Naive B cell (primary cell): ENCODE data around the gene UMOD. TPM values are rescaled to one million over a fixed set of nuclear protein-coding genes. Genes with fewer than 3 reads are reported as not detected.

ENCODE experiments used
- ATAC-seq, 2 donors: fragments of 150-1000 bp; cut with Tn5 transposase; 2 replicates each; pipeline ENCODE4 v1.10.0; 2021; ENCODE audit warnings: low read depth in 2 of 2, mild to moderate bottlenecking in 2 of 2, moderate library complexity in 2 of 2
- DNase-seq: peaks from one replicate; pipeline ENCODE4 v3.0.0; 2022
- H3K27ac Mint-ChIP-seq, 6 donors: one replicate each; pipeline ENCODE4 v1.8.0; 2020 to 2022; ENCODE audit warnings: mild to moderate bottlenecking in 6 of 6, mixed read lengths in 6 of 6, moderate library complexity in 5 of 6, inconsistent platforms in 2 of 6
- H3K27me3 Mint-ChIP-seq, 3 donors: one replicate each; pipeline ENCODE4 v1.8.0; 2021 to 2022; ENCODE audit warnings: mixed read lengths in 3 of 3, mild to moderate bottlenecking in 1 of 3
- H3K36me3 Mint-ChIP-seq, 2 donors: one replicate each; pipeline ENCODE4 v1.8.0; 2020 to 2022; ENCODE audit warnings: mixed read lengths in 2 of 2, inconsistent platforms in 1 of 2, mild to moderate bottlenecking in 1 of 2
- H3K4me1 Mint-ChIP-seq, 3 donors: one replicate each; pipeline ENCODE4 v1.8.0; 2020 to 2022; ENCODE audit warnings: mixed read lengths in 3 of 3, inconsistent platforms in 1 of 3, mild to moderate bottlenecking in 1 of 3, moderate library complexity in 1 of 3
- H3K4me3 Mint-ChIP-seq, 8 donors: one replicate each; pipeline ENCODE4 v1.8.0; 2020 to 2022; ENCODE audit warnings: mild to moderate bottlenecking in 8 of 8, mixed read lengths in 8 of 8, moderate library complexity in 8 of 8, inconsistent platforms in 2 of 8
- H3K9me3 Mint-ChIP-seq, 7 donors: one replicate each; pipeline ENCODE4 v1.8.0; 2020 to 2022; ENCODE audit warnings: mixed read lengths in 7 of 7, mild to moderate bottlenecking in 5 of 7, inconsistent platforms in 2 of 7, moderate library complexity in 1 of 7
- polyA plus RNA-seq, 6 donors: library from polyadenylated mRNA; unstranded; fragments of 300-500 nt; fragmentation: Illumina TruSeq; gene quantifications; one replicate each; pipeline ENCODE4 v1.2.3, GENCODE V29; 2021; ENCODE audit warnings: low read depth in 6 of 6

UMOD gene
- polyA plus RNA-seq, 6 donors from 2014 or later: not detected

GRCh38 chr16:20349615-20350014, 2.9 kb downstream of the UMOD start:
- no peak for ATAC-seq
- Mint-ChIP-seq H3K9me3 (peaks cover 0 to 9% (median 2%) of the 10 kb centered on the region in 7 donors), H3K27me3 (peaks cover 4 to 10% (median 10%) of the 10 kb centered on the region in 3 donors), H3K36me3 (no peaks in the 10 kb centered on the region), H3K4me1 (peaks cover 0 to 3% (median 0%) of the 10 kb centered on the region in 3 donors), H3K27ac (no peak overlapping the region), H3K4me3 (no peak overlapping the region)
- DNase-seq: no peak

DNA sequence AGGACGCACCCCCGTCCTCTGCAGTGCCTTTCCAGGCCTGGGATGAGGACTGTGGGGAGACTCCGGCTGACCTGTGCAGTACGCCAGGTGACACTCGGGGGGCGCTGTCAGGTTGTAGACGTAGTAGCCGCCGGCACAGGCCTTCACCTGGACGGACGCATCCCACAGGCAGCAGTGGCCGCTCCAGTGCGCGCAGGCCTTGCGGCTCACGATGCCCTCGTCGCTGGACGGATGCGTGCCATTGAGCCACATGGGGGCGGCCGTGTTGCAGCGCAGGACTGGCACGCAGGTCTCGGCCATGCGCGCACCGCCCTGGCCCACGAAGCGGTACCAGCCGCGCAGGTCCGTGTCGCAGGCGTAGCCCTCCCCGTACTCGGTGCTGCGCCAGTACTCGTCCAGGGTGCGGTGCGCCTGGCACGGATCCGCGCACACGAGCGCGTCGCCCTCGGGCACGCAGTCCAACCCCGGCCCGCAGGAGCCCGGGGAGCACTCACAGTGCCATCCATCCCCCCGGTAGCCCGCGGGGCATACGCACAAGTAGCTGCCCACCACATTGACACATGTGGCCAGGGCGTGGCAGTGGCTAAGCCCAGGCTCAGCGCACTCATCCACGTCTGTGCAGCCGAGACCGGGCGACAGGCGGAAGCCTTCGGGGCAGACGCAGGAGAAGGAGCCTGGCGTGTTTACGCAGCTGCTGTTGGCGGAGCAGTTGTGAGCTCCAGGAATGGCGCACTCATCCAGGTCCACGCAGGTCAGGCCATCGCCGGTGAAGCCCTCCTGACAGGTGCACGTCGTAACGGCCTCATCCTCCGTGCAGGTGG, 3.9 kb downstream of the UMOD start:
- ATAC-seq: no peak
- Mint-ChIP-seq H3K27me3 (peaks cover 4 to 10% (median 9%) of the 10 kb centered on the region in 3 donors), H3K4me3 (no peak overlapping the region), H3K36me3 (no peaks in the 10 kb centered on the region), H3K27ac (no peak overlapping the region), H3K4me1 (peaks cover 0 to 3% (median 0%) of the 10 kb centered on the region in 3 donors), H3K9me3 (peaks cover 0 to 8% (median 0%) of the 10 kb centered on the region in 7 donors)
- DNase-seq: no peak

- peaks cover 0 to 5% (median 0%) of the 10 kb centered on the region in 7 donors for H3K9me3 Mint-ChIP-seq
Observed at GRCh38 chr16:20347666-20348364, 4.7 kb downstream of the UMOD start.

GRCh38 chr16:20344611-20345010, 7.9 kb downstream of the UMOD start:
- no peaks in the 10 kb centered on the region for H3K36me3 Mint-ChIP-seq
- peaks cover 0 to 5% (median 0%) of the 10 kb centered on the region in 7 donors for H3K9me3 Mint-ChIP-seq
- peaks cover 0 to 10% (median 8%) of the 10 kb centered on the region in 3 donors for H3K27me3 Mint-ChIP-seq
- no peak for DNase-seq
- no peak overlapping the region for H3K4me3 Mint-ChIP-seq
- no peak for ATAC-seq
- H3K4me1 Mint-ChIP-seq: peaks cover 0 to 3% (median 0%) of the 10 kb centered on the region in 3 donors
- no peak overlapping the region for H3K27ac Mint-ChIP-seq

More at GRCh38 chr16:20347666-20348364, 4.7 kb downstream of the UMOD start:
- peaks cover 0 to 3% (median 0%) of the 10 kb centered on the region in 3 donors for H3K4me1 Mint-ChIP-seq
- H3K4me3 Mint-ChIP-seq: no peak overlapping the region
- DNase-seq (no peak), ATAC-seq (no peak)
- H3K27ac Mint-ChIP-seq: no peak overlapping the region
- peaks cover 4 to 10% (median 9%) of the 10 kb centered on the region in 3 donors for H3K27me3 Mint-ChIP-seq
- no peaks in the 10 kb centered on the region for H3K36me3 Mint-ChIP-seq

GRCh38 chr16:20339744-20340143, 12.8 kb downstream of the UMOD start:
- no peaks in the 10 kb centered on the region for H3K4me1 Mint-ChIP-seq
- no peak overlapping the region for H3K27ac Mint-ChIP-seq
- no peak overlapping the region for H3K4me3 Mint-ChIP-seq
- ATAC-seq (no peak), DNase-seq (no peak)
- peaks cover 0 to 8% (median 4%) of the 10 kb centered on the region in 3 donors for H3K27me3 Mint-ChIP-seq
- H3K36me3 Mint-ChIP-seq: no peaks in the 10 kb centered on the region
- peaks cover 0 to 1% (median 0%) of the 10 kb centered on the region in 7 donors for H3K9me3 Mint-ChIP-seq

- Mint-ChIP-seq H3K9me3 (peaks cover 0 to 1% (median 0%) of the 10 kb centered on the region in 7 donors), H3K4me3 (no peak overlapping the region), H3K36me3 (no peaks in the 10 kb centered on the region), H3K4me1 (no peaks in the 10 kb centered on the region), H3K27ac (no peak overlapping the region), H3K27me3 (peaks cover 0 to 8% (median 4%) of the 10 kb centered on the region in 3 donors)
- ATAC-seq: no peak
- no peak for DNase-seq
Observed at GRCh38 chr16:20336955-20337354, 15.6 kb downstream of the UMOD start.

GRCh38 chr16:20334396-20334795, 18.1 kb downstream of the UMOD start:
- Mint-ChIP-seq H3K27me3 (peaks cover 0 to 8% (median 8%) of the 10 kb centered on the region in 3 donors), H3K9me3 (peaks cover 0 to 3% (median 0%) of the 10 kb centered on the region in 7 donors), H3K4me1 (no peaks in the 10 kb centered on the region), H3K4me3 (no peak overlapping the region), H3K36me3 (no peaks in the 10 kb centered on the region), H3K27ac (no peak overlapping the region)
- DNase-seq (no peak), ATAC-seq (no peak)

DNA sequence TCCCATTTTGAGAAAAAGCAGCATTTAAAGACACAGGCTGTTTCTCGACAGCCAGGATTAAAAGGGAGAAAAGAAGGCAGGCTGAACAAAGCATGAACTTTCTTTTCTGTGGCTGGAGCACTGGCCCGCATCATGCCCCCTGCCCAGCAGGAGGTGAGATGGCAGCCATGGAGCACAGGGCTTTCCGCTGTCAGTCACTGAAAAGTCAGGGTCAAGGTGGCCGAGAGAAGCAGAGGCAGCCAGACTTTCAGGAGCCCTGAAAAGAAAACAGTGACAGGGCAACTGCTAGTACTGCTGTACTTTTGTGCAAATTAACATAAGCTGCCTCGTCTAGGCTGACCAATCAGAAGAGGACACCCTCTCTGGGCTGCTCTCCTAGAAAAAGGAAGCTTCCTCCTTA, 19.4 kb downstream of the UMOD start:
- no peak overlapping the region for H3K27ac Mint-ChIP-seq

DNA sequence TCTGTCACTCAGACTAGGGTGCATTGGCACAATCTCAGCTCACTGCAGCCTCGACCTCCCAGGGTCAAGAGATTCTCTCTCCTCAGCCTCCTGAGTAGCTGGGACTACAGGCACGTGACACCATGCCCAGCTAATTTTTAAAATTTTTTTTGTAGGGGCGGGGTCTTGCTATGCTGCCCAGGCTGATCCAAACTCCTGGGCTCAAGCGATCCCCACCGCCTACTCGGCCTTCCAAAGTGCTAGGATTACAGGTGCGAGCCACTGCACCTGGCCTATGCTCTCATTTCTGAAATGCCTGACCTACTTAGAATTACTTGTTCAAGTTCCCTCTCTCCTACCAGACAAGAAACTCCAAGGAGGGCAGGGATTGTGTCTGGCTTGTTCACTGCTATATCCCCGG, 20.1 kb downstream of the UMOD start:
- Mint-ChIP-seq H3K36me3 (no peaks in the 10 kb centered on the region), H3K27ac (no peak overlapping the region), H3K4me3 (no peak overlapping the region), H3K27me3 (peaks cover 0 to 8% (median 8%) of the 10 kb centered on the region in 3 donors), H3K9me3 (peaks cover 0 to 9% (median 4%) of the 10 kb centered on the region in 7 donors), H3K4me1 (no peaks in the 10 kb centered on the region)
- DNase-seq (no peak), ATAC-seq (no peak)

More for the DNA sequence above, 19.4 kb downstream of the UMOD start:
- Mint-ChIP-seq H3K4me3 (no peak overlapping the region), H3K36me3 (no peaks in the 10 kb centered on the region), H3K27me3 (peaks cover 0 to 8% (median 8%) of the 10 kb centered on the region in 3 donors), H3K9me3 (peaks cover 0 to 9% (median 4%) of the 10 kb centered on the region in 7 donors), H3K4me1 (no peaks in the 10 kb centered on the region)
- no peak for ATAC-seq
- no peak for DNase-seq

- DNase-seq (no peak), ATAC-seq (no peak)
- Mint-ChIP-seq H3K27me3 (peaks cover 0 to 10% (median 8%) of the 10 kb centered on the region in 3 donors), H3K4me3 (no peak overlapping the region), H3K4me1 (no peaks in the 10 kb centered on the region), H3K27ac (no peak overlapping the region), H3K9me3 (peaks cover 0 to 9% (median 4%) of the 10 kb centered on the region in 7 donors), H3K36me3 (no peaks in the 10 kb centered on the region)
Observed at GRCh38 chr16:20331635-20332034, 20.9 kb downstream of the UMOD start.

DNA sequence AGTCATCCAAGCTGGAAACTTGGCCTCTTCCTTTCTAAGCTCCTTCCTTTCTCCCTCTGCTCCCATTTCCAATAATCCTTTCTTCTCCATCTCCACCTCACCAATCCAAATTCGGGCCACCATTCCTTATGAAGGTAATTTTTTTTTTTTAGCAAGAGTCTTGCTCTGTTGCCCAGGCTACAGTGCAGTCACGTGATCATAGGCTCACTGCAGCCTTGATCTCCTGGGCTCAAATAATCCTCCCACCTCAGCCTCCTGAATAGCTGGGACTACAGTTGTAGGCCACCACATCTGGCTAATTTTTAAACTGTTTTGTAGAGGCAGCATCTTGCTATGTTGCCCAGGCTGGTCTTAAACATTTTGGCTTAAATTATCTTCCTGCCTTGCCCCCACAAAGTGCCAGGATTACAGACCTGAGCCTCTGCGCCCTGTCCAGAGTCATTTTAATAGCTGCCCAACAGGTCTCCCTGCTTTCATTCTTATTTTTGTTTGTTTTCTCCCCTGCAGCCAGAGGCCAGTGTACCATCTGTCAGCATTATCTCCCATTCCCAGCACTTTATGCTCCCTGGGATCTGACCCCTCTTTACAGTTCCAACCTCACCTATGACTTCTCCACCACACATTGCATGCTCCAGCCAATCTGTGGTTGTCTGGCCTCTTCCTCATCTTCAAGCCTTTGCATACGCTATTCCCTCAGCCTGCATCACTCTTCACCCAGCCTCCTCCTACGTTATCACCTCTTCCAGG, 22.9 kb downstream of the UMOD start:
- no peak overlapping the region for H3K4me3 Mint-ChIP-seq
- peaks cover 0 to 13% (median 8%) of the 10 kb centered on the region in 3 donors for H3K27me3 Mint-ChIP-seq
- H3K27ac Mint-ChIP-seq: no peak overlapping the region
- ATAC-seq (no peak), DNase-seq (no peak)
- H3K4me1 Mint-ChIP-seq: no peaks in the 10 kb centered on the region
- H3K36me3 Mint-ChIP-seq: no peaks in the 10 kb centered on the region
- peaks cover 0 to 9% (median 4%) of the 10 kb centered on the region in 7 donors for H3K9me3 Mint-ChIP-seq

DNA sequence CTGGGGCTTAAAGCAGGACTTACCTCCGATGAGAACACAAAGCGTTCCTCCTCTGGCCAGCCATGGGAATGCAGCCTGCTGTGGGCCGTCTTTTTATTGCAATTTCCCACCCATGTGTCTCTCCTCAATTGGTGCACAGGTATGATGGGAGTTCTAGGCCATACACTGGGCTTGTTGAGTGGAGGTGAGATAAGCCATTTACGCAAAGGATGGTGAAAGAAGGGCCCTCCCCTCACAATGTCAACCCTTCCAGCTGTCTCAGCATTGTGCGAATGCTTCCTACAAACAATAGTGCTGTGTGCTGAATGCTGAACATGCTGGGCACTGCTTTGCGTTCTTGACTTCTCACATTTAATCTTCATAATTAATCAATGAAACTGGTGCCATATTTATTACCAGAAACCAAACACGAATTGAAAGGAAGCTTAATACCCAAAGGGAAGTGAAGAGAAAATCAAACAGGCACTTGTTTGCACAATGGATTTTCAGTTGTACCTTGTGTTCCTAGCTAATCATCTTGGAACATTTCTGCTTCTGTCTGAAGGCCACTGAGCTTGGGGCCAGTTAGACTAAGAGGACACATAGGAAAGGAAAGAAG, 25.0 kb downstream of the UMOD start, which contains the start of gene GP2:
TSS of gene GP2 (minus strand) at position 70 of the 598 bp plus-strand sequence. CDS start 1,082 bp downstream, outside the sequence.
- no peak within 1 kb of the TSS for H3K27ac Mint-ChIP-seq
- no peaks in the 10 kb centered on the region for H3K36me3 Mint-ChIP-seq
- no peak for ATAC-seq
- no peak for DNase-seq
- H3K27me3 Mint-ChIP-seq: peaks cover 0 to 13% (median 8%) of the 10 kb centered on the region in 3 donors
- peaks cover 0 to 9% (median 4%) of the 10 kb centered on the region in 7 donors for H3K9me3 Mint-ChIP-seq
- H3K4me1 Mint-ChIP-seq: no peaks in the 10 kb centered on the region
- no peak within 1 kb of the TSS for H3K4me3 Mint-ChIP-seq

DNA sequence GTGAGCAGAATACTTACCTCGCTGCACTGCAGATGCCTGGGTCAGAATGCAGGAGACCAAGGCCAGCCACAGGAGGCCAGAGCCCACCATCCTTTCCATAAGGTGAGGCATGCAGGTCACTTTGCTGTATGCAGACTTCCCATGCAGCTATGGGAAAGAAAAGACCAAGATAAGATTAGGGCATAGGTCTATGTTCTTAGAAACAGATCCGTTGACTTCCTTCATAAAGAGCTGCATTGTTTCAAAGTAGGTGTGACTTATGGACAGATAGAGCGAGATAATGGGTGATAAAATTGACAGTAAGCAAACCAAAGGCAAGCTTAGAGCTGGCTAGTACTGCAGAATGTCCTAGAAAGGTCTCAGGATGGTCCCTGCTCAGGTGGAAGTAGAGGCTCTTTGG, 26.2 kb downstream of the UMOD start:
- no peak for DNase-seq
- H3K36me3 Mint-ChIP-seq: no peaks in the 10 kb centered on the region
- peaks cover 0 to 16% (median 13%) of the 10 kb centered on the region in 3 donors for H3K27me3 Mint-ChIP-seq
- no peaks in the 10 kb centered on the region for H3K4me1 Mint-ChIP-seq
- no peak overlapping the region for H3K27ac Mint-ChIP-seq
- no peak for ATAC-seq
- peaks cover 0 to 9% (median 4%) of the 10 kb centered on the region in 7 donors for H3K9me3 Mint-ChIP-seq
- H3K4me3 Mint-ChIP-seq: no peak overlapping the region
